Fibroblast of mammary gland (primary cell): Measurements from ENCODE around the gene SMC1B.
"Not testable (repeated sequence)": the region's sequence is repeated elsewhere in the genome, so short reads cannot be mapped to it uniquely, and the experiment has no call there.

ENCODE experiments used
- DNase-seq: peaks from one replicate; pipeline ENCODE4 v3.0.0-alpha.2; 2010; ENCODE audit warnings: low read depth
- H3K4me3 ChIP-seq: 2 replicates; pipeline ENCODE4 v1.5.1; 2011; ENCODE audit warnings: low read depth, mild to moderate bottlenecking, low read length, moderate library complexity; ENCODE audit not compliant: control insufficient read depth
- TF ChIP-seq, protein P1 (sequence below): conservative IDR thresholded peaks from 2 replicates; pipeline ENCODE4 v1.5.1; 2011; ENCODE audit warnings: low read depth, low read length, inconsistent platforms; ENCODE audit not compliant: control insufficient read depth, insufficient read depth

The SMC1B gene

DNA sequence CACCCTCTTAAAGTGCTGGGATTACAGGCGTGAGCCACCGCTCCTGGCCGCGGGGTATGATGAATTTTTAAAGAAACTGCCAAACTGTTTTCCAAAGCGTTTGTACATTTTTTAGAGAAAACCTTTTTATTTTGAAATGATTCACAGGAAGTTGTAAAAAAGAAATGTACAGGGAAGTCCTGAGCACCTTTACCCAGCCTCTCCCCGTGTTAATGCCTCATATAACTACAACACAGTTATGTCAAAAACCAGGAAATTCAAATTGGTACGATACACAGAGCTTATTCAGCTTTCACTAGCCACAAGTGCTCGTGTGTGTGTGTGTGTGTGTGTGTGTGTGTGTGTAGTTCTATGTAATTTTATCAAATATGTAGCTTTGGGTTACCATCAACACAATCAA, 110.6 kb downstream of the SMC1B start:
- TF ChIP-seq, protein P1, sequence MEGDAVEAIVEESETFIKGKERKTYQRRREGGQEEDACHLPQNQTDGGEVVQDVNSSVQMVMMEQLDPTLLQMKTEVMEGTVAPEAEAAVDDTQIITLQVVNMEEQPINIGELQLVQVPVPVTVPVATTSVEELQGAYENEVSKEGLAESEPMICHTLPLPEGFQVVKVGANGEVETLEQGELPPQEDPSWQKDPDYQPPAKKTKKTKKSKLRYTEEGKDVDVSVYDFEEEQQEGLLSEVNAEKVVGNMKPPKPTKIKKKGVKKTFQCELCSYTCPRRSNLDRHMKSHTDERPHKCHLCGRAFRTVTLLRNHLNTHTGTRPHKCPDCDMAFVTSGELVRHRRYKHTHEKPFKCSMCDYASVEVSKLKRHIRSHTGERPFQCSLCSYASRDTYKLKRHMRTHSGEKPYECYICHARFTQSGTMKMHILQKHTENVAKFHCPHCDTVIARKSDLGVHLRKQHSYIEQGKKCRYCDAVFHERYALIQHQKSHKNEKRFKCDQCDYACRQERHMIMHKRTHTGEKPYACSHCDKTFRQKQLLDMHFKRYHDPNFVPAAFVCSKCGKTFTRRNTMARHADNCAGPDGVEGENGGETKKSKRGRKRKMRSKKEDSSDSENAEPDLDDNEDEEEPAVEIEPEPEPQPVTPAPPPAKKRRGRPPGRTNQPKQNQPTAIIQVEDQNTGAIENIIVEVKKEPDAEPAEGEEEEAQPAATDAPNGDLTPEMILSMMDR: no peak
- no peak for DNase-seq
- H3K4me3 ChIP-seq: no peak overlapping the region

DNA sequence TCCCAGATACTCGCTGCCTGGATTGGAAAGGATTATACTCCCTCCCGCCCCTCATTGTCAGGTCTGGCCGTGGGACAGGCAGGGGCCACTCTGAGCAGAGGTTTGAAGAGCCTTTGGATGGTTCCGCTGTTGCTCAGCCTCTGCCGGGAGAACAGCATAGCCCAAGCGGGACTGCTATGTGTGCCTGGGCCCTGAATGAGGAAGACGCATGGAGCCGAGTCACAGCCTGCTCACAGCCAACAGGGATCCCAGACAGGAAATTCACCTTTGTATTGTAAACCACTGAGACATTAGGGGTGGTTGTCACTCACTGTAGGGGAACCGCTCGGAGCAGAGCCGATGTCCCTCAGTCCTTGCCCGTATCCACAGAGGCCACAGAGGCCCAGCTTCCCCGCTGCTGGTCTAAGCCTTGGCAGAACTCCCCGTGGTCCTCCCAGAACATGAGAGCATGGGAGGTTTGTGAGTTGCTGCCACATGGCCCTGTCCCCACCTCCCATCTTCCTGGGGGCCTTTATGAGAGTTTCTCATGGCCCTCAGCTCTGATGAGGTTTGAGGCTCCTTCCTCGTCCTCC, 114.4 kb downstream of the SMC1B start:
- no peak for DNase-seq
- TF ChIP-seq, protein P1: no peak

DNA sequence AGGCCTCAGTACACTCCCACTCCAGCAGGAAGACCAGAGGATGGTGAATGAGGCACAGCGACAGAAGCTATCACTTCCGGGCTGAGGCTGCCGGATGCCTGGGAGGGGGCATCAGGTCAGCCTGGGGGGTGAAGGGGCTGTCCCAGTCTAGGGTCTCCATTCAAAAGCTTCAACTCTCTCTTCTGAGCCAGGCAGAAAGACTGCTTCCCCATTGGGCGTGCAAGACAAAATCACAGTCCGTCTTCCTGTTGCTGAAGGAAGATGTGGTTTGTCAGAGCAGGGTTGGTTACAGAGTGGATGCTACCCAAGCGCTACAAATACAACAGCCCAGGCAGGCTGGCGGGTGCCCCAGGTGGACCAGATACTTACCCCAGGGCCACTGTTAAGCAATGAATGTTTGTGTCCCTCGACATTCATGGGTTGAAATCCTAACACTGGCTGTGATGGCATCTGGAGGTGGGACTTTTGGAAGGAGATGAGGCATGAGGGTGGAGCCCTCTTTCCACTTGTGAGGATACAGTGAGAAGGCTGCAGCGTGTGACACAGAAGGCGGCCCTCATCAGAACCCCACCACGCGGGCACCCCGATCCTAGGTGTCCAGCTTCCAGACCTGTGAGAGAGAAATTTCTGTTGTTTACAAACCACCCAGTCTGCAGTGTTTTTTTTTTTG, 116.6 kb downstream of the SMC1B start:
- TF ChIP-seq, protein P1: no peak
- H3K4me3 ChIP-seq: no peak overlapping the region
- DNase-seq: no peak

More for the DNA sequence above, 114.4 kb downstream of the SMC1B start:
- H3K4me3 ChIP-seq: no peak overlapping the region

DNA sequence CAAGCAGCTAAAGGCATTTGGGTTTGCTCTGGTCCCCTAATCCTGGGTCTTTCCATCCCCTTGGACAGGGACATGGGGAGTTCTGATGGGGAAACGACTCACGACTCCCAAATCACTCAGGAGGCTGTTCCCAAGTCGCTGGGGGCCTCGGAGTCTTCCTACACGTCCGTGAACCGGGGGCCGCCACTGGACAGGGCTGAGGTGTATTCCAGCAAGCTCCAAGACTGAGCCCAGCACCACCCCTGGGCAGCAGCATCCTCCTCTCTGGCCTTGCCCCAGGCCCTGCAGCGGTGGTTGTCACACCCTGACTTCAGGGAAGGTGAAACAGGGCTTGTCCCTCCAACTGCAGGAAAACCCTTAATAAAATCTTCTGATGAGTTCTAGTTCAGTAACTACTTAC, 117.9 kb downstream of the SMC1B start:
- TF ChIP-seq, protein P1: no peak

DNA sequence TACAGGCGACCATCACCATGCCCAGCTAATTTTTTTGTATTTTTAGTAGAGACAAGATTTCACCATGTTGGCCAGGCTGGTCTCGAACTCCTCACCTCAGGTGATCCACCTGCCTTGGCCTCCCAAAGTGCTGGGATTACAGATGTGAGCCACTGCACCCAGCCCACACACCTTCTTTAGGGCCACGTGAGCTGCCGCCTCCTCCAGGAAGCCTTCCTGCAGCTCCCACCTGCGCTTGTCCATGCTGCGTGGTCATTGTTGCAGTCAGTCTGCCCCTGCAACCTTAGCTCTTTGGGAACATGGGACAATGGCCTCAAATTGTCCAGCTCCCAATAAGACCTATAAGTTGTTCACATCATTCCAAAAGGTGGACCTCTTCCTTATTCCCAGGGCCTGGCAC, 118.4 kb downstream of the SMC1B start:
- not testable (repeated sequence) for DNase-seq, H3K4me3 ChIP-seq

More for the DNA sequence above, 117.9 kb downstream of the SMC1B start:
- DNase-seq: no peak
- H3K4me3 ChIP-seq: no peak overlapping the region
